ENCODE data around the gene SEMA5A.

The SEMA5A gene

DNA sequence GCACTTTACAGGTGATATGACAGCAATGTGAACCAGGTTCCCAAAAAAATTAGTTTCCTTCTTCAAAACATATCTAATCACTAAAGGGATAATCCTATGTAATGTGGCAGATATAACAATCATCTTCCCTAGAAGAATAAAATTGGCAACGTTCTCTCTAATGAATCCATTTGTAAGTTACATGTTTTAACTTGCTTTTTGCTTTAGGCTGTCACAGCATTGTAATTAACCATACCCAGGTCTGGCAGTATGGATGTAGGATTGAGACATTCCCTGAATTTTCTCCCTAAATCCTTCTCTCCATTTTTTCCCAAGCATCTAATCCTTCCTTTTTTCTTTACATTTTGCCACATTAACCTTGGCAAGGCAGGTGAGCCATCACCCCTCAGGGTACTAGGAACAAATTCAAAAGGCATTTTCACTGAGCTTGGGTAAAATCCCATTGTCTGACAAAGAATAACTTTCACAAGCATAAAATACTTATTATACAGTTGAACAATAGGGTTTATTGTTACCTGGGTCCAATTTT, 548.3 kb downstream of the SEMA5A start:
- Histone ChIP-seq H3K4me1 (ENCODE audit: control insufficient read depth in 2 of 2, insufficient read depth in 2 of 2, low read length in 2 of 2) (no peaks in the 10 kb centered on the region), H3K9ac (ENCODE audit: low read depth in 1 of 2, low read length in 2 of 2) (no peak overlapping the region), H3K27me3 (ENCODE audit: control insufficient read depth in 2 of 2, insufficient read depth in 2 of 2, low read length in 2 of 2) (no peaks in the 10 kb centered on the region), H3K4me3 (ENCODE audit: low read length in 2 of 2) (no peak overlapping the region), H3K27ac (ENCODE audit: low read depth in 2 of 2, low read length in 2 of 2) (no peak overlapping the region), H3K36me3 (ENCODE audit: control insufficient read depth in 2 of 2, insufficient read depth in 2 of 2, low read length in 2 of 2) (no peaks in the 10 kb centered on the region), H3K9me3 (ENCODE audit: control insufficient read depth in 2 of 2, low read length in 2 of 2) (no peaks in the 10 kb centered on the region)

DNA sequence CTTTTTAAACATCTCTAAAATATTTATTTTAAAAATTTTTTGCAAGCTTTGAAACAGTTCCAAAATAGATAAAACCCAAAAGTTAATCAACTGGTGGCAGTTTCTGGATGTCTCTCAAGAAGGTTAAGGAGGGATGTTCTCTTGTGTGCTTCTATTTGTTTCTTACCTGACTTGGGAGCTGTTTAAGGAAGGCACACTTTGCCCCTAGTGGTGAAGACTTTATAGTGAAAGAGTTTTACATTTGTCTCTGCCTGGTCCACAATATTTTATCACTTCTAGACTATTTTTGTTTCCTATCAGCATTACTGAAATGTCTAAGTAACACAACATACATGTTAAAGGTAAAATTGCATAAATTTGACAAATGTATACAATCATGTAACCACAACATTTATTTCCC, 552.8 kb downstream of the SEMA5A start:
- Histone ChIP-seq H3K4me3 (ENCODE audit: low read length in 2 of 2) (no peak overlapping the region), H3K27me3 (ENCODE audit: control insufficient read depth in 2 of 2, insufficient read depth in 2 of 2, low read length in 2 of 2) (no peaks in the 10 kb centered on the region), H3K36me3 (ENCODE audit: control insufficient read depth in 2 of 2, insufficient read depth in 2 of 2, low read length in 2 of 2) (no peaks in the 10 kb centered on the region), H3K27ac (ENCODE audit: low read depth in 2 of 2, low read length in 2 of 2) (no peak overlapping the region), H3K9ac (ENCODE audit: low read depth in 1 of 2, low read length in 2 of 2) (no peak overlapping the region), H3K9me3 (ENCODE audit: control insufficient read depth in 2 of 2, low read length in 2 of 2) (no peaks in the 10 kb centered on the region), H3K4me1 (ENCODE audit: control insufficient read depth in 2 of 2, insufficient read depth in 2 of 2, low read length in 2 of 2) (no peaks in the 10 kb centered on the region)

All from mucosa of rectum (tissue), 2 donors.